Large intestine (tissue), 3 donors: ENCODE results near the gene DENND1C. TPM values are rescaled to one million over a fixed set of nuclear protein-coding genes. Genes with fewer than 3 reads are reported as not detected.

Source experiments
- DNase-seq, 2 donors: peaks; one replicate each; pipeline versions ENCODE4 v3.0.0 to v3.0.0-alpha.2; 2013
- H3K27ac ChIP-seq: one replicate; pipeline ENCODE4 v1.5.1; 2013; ENCODE audit warnings: low read length
- H3K27me3 ChIP-seq: 2 replicates; pipeline ENCODE4 v1.6.1; 2013; ENCODE audit warnings: low read length; ENCODE audit not compliant: control insufficient read depth, insufficient read depth
- H3K36me3 ChIP-seq: 2 replicates; pipeline ENCODE4 v1.6.1; 2013; ENCODE audit warnings: low read length; ENCODE audit not compliant: control insufficient read depth, insufficient read depth
- H3K4me1 ChIP-seq: one replicate; pipeline ENCODE4 v1.6.1; 2013; ENCODE audit warnings: low read length; ENCODE audit not compliant: control insufficient read depth, insufficient read depth
- H3K4me3 ChIP-seq: one replicate; pipeline ENCODE4 v1.5.1; 2013; ENCODE audit warnings: low read length
- H3K9me3 ChIP-seq: one replicate; pipeline ENCODE4 v1.6.1; 2013; ENCODE audit warnings: mild to moderate bottlenecking, low read depth, low read length, moderate library complexity; ENCODE audit not compliant: control insufficient read depth
- WGBS: methylation state at CpG from one replicate; pipeline ENCODE4 v1.1.5; 2013; ENCODE audit warnings: low lambda C conversion rate; ENCODE audit not compliant: insufficient coverage; 5-methylcytosine and 5-hydroxymethylcytosine counted together
- polyA plus RNA-seq: library from polyadenylated mRNA; unstranded; fragments of 120-200 nt; gene quantifications from one replicate; pipeline ENCODE4 v1.2.1, GENCODE V29; 2013

The DENND1C gene
- polyA plus RNA-seq, 1 donor, result 40.4 TPM

- Histone ChIP-seq H3K9me3 (no peaks in the 10 kb centered on the region), H3K4me1 (peaks cover 25% of the 10 kb centered on the region), H3K27me3 (peaks cover 15% of the 10 kb centered on the region), H3K27ac (peak overlapping the region; percentile 56), H3K4me3 (peak overlapping the region; percentile 38), H3K36me3 (no peaks in the 10 kb centered on the region)
- whole genome bisulfite sequencing, result 0% methylated on average over 1 of the region's 29 CpGs
- no peak for DNase-seq
Measured at GRCh38 chr19:6476896-6477431, 4.6 kb downstream of the DENND1C start.

- H3K4me3 ChIP-seq, result peak overlapping the region; percentile 39
- H3K27ac ChIP-seq, result peak overlapping the region; percentile 56
- no peaks in the 10 kb centered on the region for H3K9me3 ChIP-seq
- peaks cover 25% of the 10 kb centered on the region for H3K4me1 ChIP-seq
- peak; percentile 95 to 96 for DNase-seq
- H3K27me3 ChIP-seq, result peaks cover 15% of the 10 kb centered on the region
- no CpG with 5 or more reads among the region's 33 CpGs for WGBS
- H3K36me3 ChIP-seq, result no peaks in the 10 kb centered on the region
Measured at GRCh38 chr19:6476155-6476895, 5.3 kb downstream of the DENND1C start.

- no peaks in the 10 kb centered on the region for H3K36me3 ChIP-seq
Measured at GRCh38 chr19:6475321-6476108, 6.1 kb downstream of the DENND1C start.

GRCh38 chr19:6473647-6474046 lies 7.9 kb downstream of the DENND1C start:
- Histone ChIP-seq H3K4me3 (no peak overlapping the region), H3K27ac (no peak overlapping the region), H3K27me3 (peaks cover 15% of the 10 kb centered on the region), H3K36me3 (no peaks in the 10 kb centered on the region), H3K9me3 (no peaks in the 10 kb centered on the region), H3K4me1 (peaks cover 25% of the 10 kb centered on the region)
- WGBS, result no CpG with 5 or more reads among the region's 9 CpGs
- DNase-seq, result peak; percentile 54 to 73

More at GRCh38 chr19:6475321-6476108, 6.1 kb downstream of the DENND1C start:
- peak; percentile 53 to 61 for DNase-seq
- H3K27ac ChIP-seq, result no peak overlapping the region
- peak overlapping the region; percentile 39 for H3K4me3 ChIP-seq
- peaks cover 15% of the 10 kb centered on the region for H3K27me3 ChIP-seq
- no CpG with 5 or more reads among the region's 52 CpGs for WGBS
- H3K4me1 ChIP-seq, result peaks cover 25% of the 10 kb centered on the region
- H3K9me3 ChIP-seq, result no peaks in the 10 kb centered on the region

GRCh38 chr19:6472713-6473112 lies 8.9 kb downstream of the DENND1C start:
- WGBS, result no CpG with 5 or more reads among the region's 4 CpGs
- Histone ChIP-seq H3K9me3 (no peaks in the 10 kb centered on the region), H3K27ac (no peak overlapping the region), H3K36me3 (peaks cover 6% of the 10 kb centered on the region), H3K4me1 (peaks cover 25% of the 10 kb centered on the region), H3K27me3 (peaks cover 15% of the 10 kb centered on the region), H3K4me3 (no peak overlapping the region)
- DNase-seq, result no peak

GRCh38 chr19:6471076-6471475 lies 10.5 kb downstream of the DENND1C start:
- no peak for DNase-seq
- no CpG with 5 or more reads among the region's 14 CpGs for WGBS
- Histone ChIP-seq H3K27ac (no peak overlapping the region), H3K4me1 (peaks cover 15% of the 10 kb centered on the region), H3K4me3 (no peak overlapping the region), H3K36me3 (peaks cover 18% of the 10 kb centered on the region), H3K9me3 (no peaks in the 10 kb centered on the region), H3K27me3 (peaks cover 6% of the 10 kb centered on the region)

GRCh38 chr19:6470173-6470572 lies 11.4 kb downstream of the DENND1C start:
- 100% methylated on average over 2 of the region's 8 CpGs for WGBS
- Histone ChIP-seq H3K27me3 (no peaks in the 10 kb centered on the region), H3K9me3 (no peaks in the 10 kb centered on the region), H3K4me1 (peaks cover 18% of the 10 kb centered on the region), H3K27ac (no peak overlapping the region), H3K36me3 (peaks cover 18% of the 10 kb centered on the region), H3K4me3 (no peak overlapping the region)
- DNase-seq, result no peak

- peaks cover 18% of the 10 kb centered on the region for H3K36me3 ChIP-seq
- peaks cover 8% of the 10 kb centered on the region for H3K4me1 ChIP-seq
- WGBS, result no CpG with 5 or more reads among the region's 8 CpGs
- H3K27me3 ChIP-seq, result peaks cover 11% of the 10 kb centered on the region
- DNase-seq, result no peak
- H3K4me3 ChIP-seq, result no peak overlapping the region
- no peaks in the 10 kb centered on the region for H3K9me3 ChIP-seq
- no peak overlapping the region for H3K27ac ChIP-seq
Measured at GRCh38 chr19:6467384-6467783, 14.2 kb downstream of the DENND1C start.

- Histone ChIP-seq H3K9me3 (no peaks in the 10 kb centered on the region), H3K27ac (no peak overlapping the region), H3K4me1 (peaks cover 8% of the 10 kb centered on the region), H3K36me3 (peaks cover 18% of the 10 kb centered on the region), H3K27me3 (peaks cover 11% of the 10 kb centered on the region), H3K4me3 (no peak overlapping the region)
- DNase-seq, result no peak
- WGBS, result no CpG with 5 or more reads among the region's 21 CpGs
Measured at GRCh38 chr19:6466526-6467248, 14.9 kb downstream of the DENND1C start.

- Histone ChIP-seq H3K4me1 (peaks cover 8% of the 10 kb centered on the region), H3K9me3 (no peaks in the 10 kb centered on the region), H3K27ac (no peak overlapping the region), H3K27me3 (peaks cover 11% of the 10 kb centered on the region), H3K36me3 (peaks cover 18% of the 10 kb centered on the region), H3K4me3 (no peak overlapping the region)
- 100% methylated on average over 1 of the region's 8 CpGs for WGBS
- DNase-seq, result no peak
Measured at GRCh38 chr19:6465663-6466062, 15.9 kb downstream of the DENND1C start.
